Measurements from ENCODE around the gene MMGT1.
"Not testable (repeated sequence)": the region's sequence is repeated elsewhere in the genome, so short reads cannot be mapped to it uniquely, and the experiment has no call there.

The MMGT1 gene

DNA sequence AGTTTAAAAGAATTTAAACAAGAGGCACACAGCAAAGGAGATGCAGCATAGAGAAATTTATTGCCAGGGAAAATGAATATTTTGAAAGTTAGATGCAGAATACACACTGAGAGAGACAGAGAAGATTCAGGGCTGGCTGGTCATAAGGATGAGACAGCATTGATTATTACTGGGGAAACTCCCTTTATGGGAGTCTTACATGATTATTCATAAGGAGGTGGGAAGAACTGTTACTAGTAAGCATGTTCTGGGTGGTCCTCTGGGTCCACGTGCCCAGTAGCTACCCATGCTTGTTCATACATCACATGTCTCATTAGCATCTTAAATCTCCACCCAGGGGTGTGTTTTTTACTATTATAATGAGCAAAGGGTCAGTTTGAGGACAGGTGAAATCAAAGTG, 53.3 kb downstream of the MMGT1 start:
- DNase-seq = not testable (repeated sequence)

DNA sequence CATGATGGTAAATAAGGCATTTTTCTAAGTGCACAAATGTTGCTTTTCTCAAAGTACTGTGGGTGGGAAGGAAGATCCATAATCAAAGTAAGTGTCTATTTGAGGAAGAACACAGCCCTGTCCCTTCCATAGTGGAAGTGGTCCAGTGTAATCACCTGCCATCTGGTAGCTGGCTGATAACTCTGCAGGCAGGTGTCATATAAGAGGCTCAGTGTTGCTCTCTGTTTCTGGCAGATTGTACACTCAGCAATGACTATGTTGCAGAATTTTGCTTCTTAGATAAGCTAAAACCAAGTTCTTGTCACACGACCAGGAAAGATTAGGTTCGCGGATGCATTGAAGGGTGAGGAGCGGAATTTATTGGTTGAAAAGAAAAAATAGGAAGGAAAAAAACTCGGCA, 59.4 kb downstream of the MMGT1 start:
- no peak for DNase-seq

Data from CD4-positive, alpha-beta T cell treated with Interleukin-12 subunit alpha and Interleukin-12 subunit beta, for 1 hour (primary cell).